Mesodermal cell (in vitro differentiated cells): ENCODE results near the gene COMMD3.
A peak's percentile ranks its signal among the peaks of the same experiment; 100 is the strongest.

Experiments used
- H3K27ac ChIP-seq: 2 replicates; pipeline ENCODE4 v1.7.0; 2013; ENCODE audit warnings: mild to moderate bottlenecking, low read depth, low read length, moderate library complexity; ENCODE audit not compliant: severe bottlenecking
- H3K36me3 ChIP-seq: 2 replicates; pipeline ENCODE4 v1.7.1; 2013; ENCODE audit warnings: mild to moderate bottlenecking, low read length, moderate library complexity; ENCODE audit not compliant: control insufficient read depth, insufficient read depth
- H3K4me1 ChIP-seq: one replicate; pipeline ENCODE4 v1.7.1; 2013; ENCODE audit warnings: mild to moderate bottlenecking, low read length; ENCODE audit not compliant: insufficient read depth, control insufficient read depth, poor library complexity, severe bottlenecking
- H3K4me3 ChIP-seq: 2 replicates; pipeline ENCODE4 v1.7.0; 2013; ENCODE audit warnings: low read length, control low read depth, mild to moderate bottlenecking; ENCODE audit not compliant: insufficient read depth, poor library complexity, severe bottlenecking; ENCODE audit errors: extremely low read depth
- H3K9me3 ChIP-seq: 2 replicates; pipeline ENCODE4 v1.7.1; 2013; ENCODE audit warnings: mild to moderate bottlenecking, low read length, moderate library complexity; ENCODE audit not compliant: control insufficient read depth
- WGBS, 2 experiments: methylation state at CpG; one replicate each; pipeline ENCODE4 v1.1.5; 2013; ENCODE audit warnings: missing lambda C conversion rate in 2 of 2; ENCODE audit not compliant: insufficient coverage in 2 of 2; 5-methylcytosine and 5-hydroxymethylcytosine counted together

Gene COMMD3

GRCh38 chr10:22326145-22326702, 10.0 kb downstream of the COMMD3 start:
- WGBS, 2 experiments = 13 to 23% methylated on average over 2 to 6 of the region's 8 CpGs
- Histone ChIP-seq H3K36me3 (peaks cover 12% of the 10 kb centered on the region), H3K4me1 (peaks cover 13% of the 10 kb centered on the region), H3K4me3 (peak overlapping the region; percentile 38), H3K9me3 (no peaks in the 10 kb centered on the region), H3K27ac (peak overlapping the region; percentile 50)

GRCh38 chr10:22329150-22329549, 13.0 kb downstream of the COMMD3 start:
- Histone ChIP-seq H3K9me3 (peaks cover 2% of the 10 kb centered on the region), H3K36me3 (peaks cover 12% of the 10 kb centered on the region), H3K4me1 (peaks cover 9% of the 10 kb centered on the region), H3K27ac (no peak overlapping the region), H3K4me3 (no peak overlapping the region)
- WGBS, 2 experiments = 60 to 90% methylated on average over 1 to 3 of the region's 3 CpGs

- Histone ChIP-seq H3K4me1 (no peaks in the 10 kb centered on the region), H3K27ac (no peak overlapping the region), H3K4me3 (no peak overlapping the region), H3K36me3 (peaks cover 12% of the 10 kb centered on the region), H3K9me3 (peaks cover 6% of the 10 kb centered on the region)
- WGBS, 2 experiments = no CpG with 5 or more reads among the region's 7 CpGs
These were observed 16.0 kb downstream of the COMMD3 start for GRCh38 chr10:22332116-22332692.

- Histone ChIP-seq H3K27ac (no peak overlapping the region), H3K4me1 (no peaks in the 10 kb centered on the region), H3K4me3 (no peak overlapping the region), H3K36me3 (peaks cover 12% of the 10 kb centered on the region), H3K9me3 (peaks cover 6% of the 10 kb centered on the region)
- 11% methylated on average over 18 to 23 of the region's 25 CpGs for WGBS, 2 experiments
These were observed 17.2 kb downstream of the COMMD3 start for GRCh38 chr10:22333167-22333974.

- peaks cover 6% of the 10 kb centered on the region for H3K9me3 ChIP-seq
- peaks cover 12% of the 10 kb centered on the region for H3K36me3 ChIP-seq
- no peak overlapping the region for H3K27ac ChIP-seq
- 3 to 13% methylated on average over 11 to 16 of the region's 16 CpGs for WGBS, 2 experiments
- H3K4me3 ChIP-seq = no peak overlapping the region
- H3K4me1 ChIP-seq = no peaks in the 10 kb centered on the region
These were observed 17.7 kb downstream of the COMMD3 start for GRCh38 chr10:22333975-22334282.

GRCh38 chr10:22334414-22335172, 18.4 kb downstream of the COMMD3 start:
- H3K9me3 ChIP-seq = peaks cover 6% of the 10 kb centered on the region
- peaks cover 6% of the 10 kb centered on the region for H3K36me3 ChIP-seq
- 1 to 2% methylated on average over 59 of the region's 73 CpGs for WGBS, 2 experiments
- H3K27ac ChIP-seq = no peak overlapping the region
- H3K4me1 ChIP-seq = no peaks in the 10 kb centered on the region
- H3K4me3 ChIP-seq = peak overlapping the region; percentile 29

GRCh38 chr10:22335173-22335933, 19.2 kb downstream of the COMMD3 start:
- no peaks in the 10 kb centered on the region for H3K4me1 ChIP-seq
- 1% methylated on average over 62 of the region's 71 CpGs for WGBS, 2 experiments
- peak overlapping the region; percentile 29 for H3K4me3 ChIP-seq
- no peaks in the 10 kb centered on the region for H3K36me3 ChIP-seq
- no peak overlapping the region for H3K27ac ChIP-seq
- H3K9me3 ChIP-seq = peaks cover 6% of the 10 kb centered on the region

- no peak overlapping the region for H3K4me3 ChIP-seq
- H3K27ac ChIP-seq = no peak overlapping the region
- H3K36me3 ChIP-seq = no peaks in the 10 kb centered on the region
- WGBS, 2 experiments = 0 to 4% methylated on average over 2 to 4 of the region's 9 CpGs
- H3K9me3 ChIP-seq = peaks cover 6% of the 10 kb centered on the region
- H3K4me1 ChIP-seq = no peaks in the 10 kb centered on the region
These were observed 22.2 kb downstream of the COMMD3 start for GRCh38 chr10:22338185-22338900.

- Histone ChIP-seq H3K27ac (no peak overlapping the region), H3K4me3 (no peak overlapping the region), H3K4me1 (no peaks in the 10 kb centered on the region), H3K36me3 (no peaks in the 10 kb centered on the region), H3K9me3 (peaks cover 6% of the 10 kb centered on the region)
These were observed 22.7 kb downstream of the COMMD3 start for GRCh38 chr10:22338931-22339330.
